ENCODE measurements around the gene PLEKHG7.

Gene PLEKHG7

GRCh38 chr12:92733661-92734060 is 30.9 kb downstream of the PLEKHG7 start:
- Histone ChIP-seq H2AK5ac (ENCODE audit: low read depth, low read length) (no peak overlapping the region), H3K23ac (ENCODE audit: low read depth, low read length, poor library complexity) (no peak overlapping the region), H3K4me1 (ENCODE audit: control insufficient read depth in 2 of 2, insufficient read depth in 1 of 2, low read depth in 1 of 2, low read length in 2 of 2) (peaks cover 0 to 3% of the 10 kb centered on the region in 2 donors), H4K8ac (ENCODE audit: low read depth, low read length) (no peak overlapping the region), H2BK15ac (ENCODE audit: low read length) (no peak overlapping the region), H3K79me1 (ENCODE audit: low read depth, low read length) (no peaks in the 10 kb centered on the region), H2AFZ (ENCODE audit: low read length) (no peak overlapping the region), H3K4ac (ENCODE audit: low read length) (no peak overlapping the region), H2BK120ac (ENCODE audit: low read depth, low read length) (no peak overlapping the region), H2BK12ac (ENCODE audit: low read length) (no peak overlapping the region), H3K14ac (ENCODE audit: low read length) (no peak overlapping the region), H3K27ac (replicated peaks; ENCODE audit: low read length) (no peak overlapping the region), H3K36me3 (replicated peaks in 1 of 2; ENCODE audit: control insufficient read depth in 2 of 2, insufficient read depth in 2 of 2, low read length in 2 of 2) (no peaks in the 10 kb centered on the region), H3K4me3 (ENCODE audit: low read length in 2 of 2) (no peak overlapping the region), H3K9me3 (replicated peaks in 1 of 2; ENCODE audit: control insufficient read depth in 2 of 2, insufficient read depth in 1 of 2, low read depth in 1 of 2, low read length in 2 of 2) (no peaks in the 10 kb centered on the region), H3K18ac (ENCODE audit: low read length) (no peak overlapping the region), H3K27me3 (ENCODE audit: control insufficient read depth in 3 of 3, insufficient read depth in 3 of 3, low read depth in 1 of 3, low read length in 3 of 3) (no peaks in the 10 kb centered on the region), H3K9ac (ENCODE audit: low read depth, low read length, poor library complexity) (no peak overlapping the region), H2BK5ac (ENCODE audit: low read length) (no peak overlapping the region), H3K4me2 (ENCODE audit: insufficient read depth, low read length, poor library complexity, severe bottlenecking) (no peak overlapping the region), H4K91ac (ENCODE audit: low read depth, low read length, poor library complexity) (no peak overlapping the region)
- no CpG with 5 or more reads among the region's 3 CpGs for WGBS, 2 donors (ENCODE audit: extremely low coverage in 2 of 2, insufficient read length in 2 of 2, insufficient replicate concordance in 1 of 2)
- no peak for DNase-seq (ENCODE audit: low spot score)

GRCh38 chr12:92735131-92735721 is 32.4 kb downstream of the PLEKHG7 start:
- Histone ChIP-seq H3K36me3 (replicated peaks in 1 of 2; ENCODE audit: control insufficient read depth in 2 of 2, insufficient read depth in 2 of 2, low read length in 2 of 2) (no peaks in the 10 kb centered on the region), H2BK5ac (ENCODE audit: low read length) (no peak overlapping the region), H4K8ac (ENCODE audit: low read depth, low read length) (no peak overlapping the region), H3K27me3 (ENCODE audit: control insufficient read depth in 3 of 3, insufficient read depth in 3 of 3, low read depth in 1 of 3, low read length in 3 of 3) (no peaks in the 10 kb centered on the region), H2AK5ac (ENCODE audit: low read depth, low read length) (no peak overlapping the region), H3K4ac (ENCODE audit: low read length) (no peak overlapping the region), H3K9ac (ENCODE audit: low read depth, low read length, poor library complexity) (no peak overlapping the region), H2BK15ac (ENCODE audit: low read length) (no peak overlapping the region), H4K91ac (ENCODE audit: low read depth, low read length, poor library complexity) (no peak overlapping the region), H3K23ac (ENCODE audit: low read depth, low read length, poor library complexity) (no peak overlapping the region), H3K4me3 (ENCODE audit: low read length in 2 of 2) (no peak overlapping the region), H2BK12ac (ENCODE audit: low read length) (no peak overlapping the region), H2AFZ (ENCODE audit: low read length) (no peak overlapping the region), H3K27ac (replicated peaks; ENCODE audit: low read length) (no peak overlapping the region), H3K4me1 (ENCODE audit: control insufficient read depth in 2 of 2, insufficient read depth in 1 of 2, low read depth in 1 of 2, low read length in 2 of 2) (peaks cover 0 to 3% of the 10 kb centered on the region in 2 donors), H3K18ac (ENCODE audit: low read length) (no peak overlapping the region), H3K9me3 (replicated peaks in 1 of 2; ENCODE audit: control insufficient read depth in 2 of 2, insufficient read depth in 1 of 2, low read depth in 1 of 2, low read length in 2 of 2) (no peaks in the 10 kb centered on the region), H3K79me1 (ENCODE audit: low read depth, low read length) (no peaks in the 10 kb centered on the region), H3K14ac (ENCODE audit: low read length) (no peak overlapping the region), H2BK120ac (ENCODE audit: low read depth, low read length) (no peak overlapping the region), H3K4me2 (ENCODE audit: insufficient read depth, low read length, poor library complexity, severe bottlenecking) (no peak overlapping the region)
- no CpG with 5 or more reads among the region's 3 CpGs for WGBS, 2 donors (ENCODE audit: extremely low coverage in 2 of 2, insufficient read length in 2 of 2, insufficient replicate concordance in 1 of 2)
- no peak for DNase-seq (ENCODE audit: low spot score)

- no peak overlapping the region for H2BK5ac ChIP-seq (ENCODE audit: low read length)
- no peak overlapping the region for H2AK5ac ChIP-seq (ENCODE audit: low read depth, low read length)
- no peak overlapping the region for H2BK120ac ChIP-seq (ENCODE audit: low read depth, low read length)
- no peak overlapping the region for H4K8ac ChIP-seq (ENCODE audit: low read depth, low read length)
- no peak overlapping the region for H3K9ac ChIP-seq (ENCODE audit: low read depth, low read length, poor library complexity)
- no peak overlapping the region for H3K4ac ChIP-seq (ENCODE audit: low read length)
- H3K27me3 ChIP-seq (ENCODE audit: control insufficient read depth in 3 of 3, insufficient read depth in 3 of 3, low read depth in 1 of 3, low read length in 3 of 3): no peaks in the 10 kb centered on the region
- no peak overlapping the region for H3K4me2 ChIP-seq (ENCODE audit: insufficient read depth, low read length, poor library complexity, severe bottlenecking)
- no peak overlapping the region for H3K27ac ChIP-seq (replicated peaks; ENCODE audit: low read length)
- no CpG with 5 or more reads among the region's 6 CpGs for WGBS, 2 donors (ENCODE audit: extremely low coverage in 2 of 2, insufficient read length in 2 of 2, insufficient replicate concordance in 1 of 2)
- no peak overlapping the region for H4K91ac ChIP-seq (ENCODE audit: low read depth, low read length, poor library complexity)
- H3K23ac ChIP-seq (ENCODE audit: low read depth, low read length, poor library complexity): no peak overlapping the region
- H3K18ac ChIP-seq (ENCODE audit: low read length): no peak overlapping the region
- no peak for DNase-seq (ENCODE audit: low spot score)
- H3K14ac ChIP-seq (ENCODE audit: low read length): no peak overlapping the region
- H3K36me3 ChIP-seq (replicated peaks in 1 of 2; ENCODE audit: control insufficient read depth in 2 of 2, insufficient read depth in 2 of 2, low read length in 2 of 2): no peaks in the 10 kb centered on the region
- no peak overlapping the region for H2BK12ac ChIP-seq (ENCODE audit: low read length)
- H2BK15ac ChIP-seq (ENCODE audit: low read length): no peak overlapping the region
- H3K79me1 ChIP-seq (ENCODE audit: low read depth, low read length): no peaks in the 10 kb centered on the region
- no peak overlapping the region for H3K4me3 ChIP-seq (ENCODE audit: low read length in 2 of 2)
- H2AFZ ChIP-seq (ENCODE audit: low read length): no peak overlapping the region
- H3K4me1 ChIP-seq (ENCODE audit: control insufficient read depth in 2 of 2, insufficient read depth in 1 of 2, low read depth in 1 of 2, low read length in 2 of 2): peaks cover 0 to 3% of the 10 kb centered on the region in 2 donors
- H3K9me3 ChIP-seq (replicated peaks in 1 of 2; ENCODE audit: control insufficient read depth in 2 of 2, insufficient read depth in 1 of 2, low read depth in 1 of 2, low read length in 2 of 2): no peaks in the 10 kb centered on the region
Observed at GRCh38 chr12:92736605-92737004, 33.8 kb downstream of the PLEKHG7 start.

DNA sequence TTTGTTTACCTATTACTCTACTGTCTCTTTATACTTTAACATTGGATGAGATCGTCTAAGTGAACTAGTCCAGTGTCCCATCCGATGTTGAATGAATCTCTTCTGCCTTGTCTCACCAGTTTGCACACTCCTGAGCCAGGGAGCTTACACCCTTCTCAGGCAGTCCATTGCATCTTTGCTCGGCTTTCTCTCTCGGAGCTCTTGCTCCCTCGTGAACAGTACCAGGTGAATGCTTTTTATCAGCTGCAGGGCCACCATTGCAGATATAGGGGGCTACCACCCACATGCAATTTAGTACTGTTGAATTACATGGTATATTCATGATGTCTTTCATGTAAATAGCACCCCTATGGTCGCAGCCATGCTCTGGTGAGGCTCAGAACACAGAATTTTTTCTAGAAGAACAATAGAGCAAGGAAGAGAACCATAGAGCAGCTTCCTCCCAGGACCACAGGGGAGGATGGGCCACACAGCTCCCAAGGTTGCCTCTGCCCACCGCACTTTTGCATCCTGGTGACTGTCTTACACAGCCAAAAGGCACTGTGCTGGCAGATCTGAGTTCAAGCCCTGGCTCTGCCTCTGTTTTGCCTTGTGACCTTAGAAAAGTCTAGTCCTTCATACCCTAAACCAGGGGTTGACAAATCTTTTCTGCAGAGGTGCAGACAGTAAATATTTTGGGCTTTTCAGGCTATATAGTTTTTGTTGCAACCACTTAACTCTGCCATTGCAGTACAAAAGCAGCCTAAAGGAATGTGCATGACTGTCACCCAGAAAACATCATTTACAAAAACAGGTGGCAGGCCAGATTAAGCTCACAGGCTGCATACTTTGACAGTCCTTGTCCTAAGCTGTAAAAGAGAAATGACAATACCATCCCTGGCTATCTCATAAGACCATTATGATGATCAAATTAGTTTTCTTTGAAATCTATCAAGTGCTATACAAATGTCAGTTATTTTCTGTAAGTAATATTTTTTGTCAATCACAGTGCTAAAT is 35.4 kb downstream of the PLEKHG7 start:
- Histone ChIP-seq H2AFZ (ENCODE audit: low read length) (peak overlapping the region; percentile 12), H3K4ac (ENCODE audit: low read length) (no peak overlapping the region), H2BK15ac (ENCODE audit: low read length) (no peak overlapping the region), H3K4me3 (ENCODE audit: low read length in 2 of 2) (no peak overlapping the region), H4K8ac (ENCODE audit: low read depth, low read length) (no peak overlapping the region), H3K18ac (ENCODE audit: low read length) (peak overlapping the region; percentile 50), H3K79me1 (ENCODE audit: low read depth, low read length) (no peaks in the 10 kb centered on the region), H3K9ac (ENCODE audit: low read depth, low read length, poor library complexity) (no peak overlapping the region), H3K27me3 (ENCODE audit: control insufficient read depth in 3 of 3, insufficient read depth in 3 of 3, low read depth in 1 of 3, low read length in 3 of 3) (no peaks in the 10 kb centered on the region), H3K4me1 (ENCODE audit: control insufficient read depth in 2 of 2, insufficient read depth in 1 of 2, low read depth in 1 of 2, low read length in 2 of 2) (peaks cover 0 to 3% of the 10 kb centered on the region in 2 donors), H3K23ac (ENCODE audit: low read depth, low read length, poor library complexity) (no peak overlapping the region), H3K4me2 (ENCODE audit: insufficient read depth, low read length, poor library complexity, severe bottlenecking) (no peak overlapping the region), H4K91ac (ENCODE audit: low read depth, low read length, poor library complexity) (no peak overlapping the region), H3K27ac (replicated peaks; ENCODE audit: low read length) (no peak overlapping the region), H3K9me3 (replicated peaks in 1 of 2; ENCODE audit: control insufficient read depth in 2 of 2, insufficient read depth in 1 of 2, low read depth in 1 of 2, low read length in 2 of 2) (no peaks in the 10 kb centered on the region), H2BK120ac (ENCODE audit: low read depth, low read length) (no peak overlapping the region), H2BK5ac (ENCODE audit: low read length) (no peak overlapping the region), H2AK5ac (ENCODE audit: low read depth, low read length) (no peak overlapping the region), H2BK12ac (ENCODE audit: low read length) (no peak overlapping the region), H3K14ac (ENCODE audit: low read length) (no peak overlapping the region), H3K36me3 (replicated peaks in 1 of 2; ENCODE audit: control insufficient read depth in 2 of 2, insufficient read depth in 2 of 2, low read length in 2 of 2) (no peaks in the 10 kb centered on the region)
- no CpG with 5 or more reads among the region's 7 CpGs for WGBS, 2 donors (ENCODE audit: extremely low coverage in 2 of 2, insufficient read length in 2 of 2, insufficient replicate concordance in 1 of 2)
- no peak for DNase-seq (ENCODE audit: low spot score)
